NCI-H82 (cell line): ENCODE data around the gene SGMS1.
"Not testable (repeated sequence)": the region's sequence is repeated elsewhere in the genome, so short reads cannot be mapped to it uniquely, and the experiment has no call there.

Source experiments
- DNase-seq: peaks from one replicate; lab custom pipeline; 2025; lab: John Stamatoyannopoulos, UW

The SGMS1 gene

GRCh38 chr10:50369931-50370330 is 253.8 kb downstream of the SGMS1 start:
- no peak for DNase-seq

DNA sequence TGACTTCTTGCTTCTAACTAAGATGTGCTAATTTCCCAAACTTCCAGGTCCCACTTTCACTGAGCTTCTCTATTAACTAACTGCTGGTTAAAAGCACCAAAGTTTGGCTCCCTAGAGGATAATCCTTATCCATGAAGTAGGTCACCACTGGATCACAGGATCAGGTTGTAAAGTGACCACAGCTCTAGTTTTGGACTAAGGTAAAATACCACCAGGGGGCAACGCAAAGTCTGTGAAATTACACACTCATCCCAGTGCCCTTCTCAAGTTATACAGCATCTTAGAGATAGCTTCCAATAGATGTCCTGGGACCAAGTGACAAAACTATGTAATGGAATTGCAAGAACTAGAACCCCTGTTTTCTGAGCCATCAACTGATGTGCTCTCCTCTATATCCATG is 256.0 kb downstream of the SGMS1 start:
- peak; percentile 58 for DNase-seq

DNA sequence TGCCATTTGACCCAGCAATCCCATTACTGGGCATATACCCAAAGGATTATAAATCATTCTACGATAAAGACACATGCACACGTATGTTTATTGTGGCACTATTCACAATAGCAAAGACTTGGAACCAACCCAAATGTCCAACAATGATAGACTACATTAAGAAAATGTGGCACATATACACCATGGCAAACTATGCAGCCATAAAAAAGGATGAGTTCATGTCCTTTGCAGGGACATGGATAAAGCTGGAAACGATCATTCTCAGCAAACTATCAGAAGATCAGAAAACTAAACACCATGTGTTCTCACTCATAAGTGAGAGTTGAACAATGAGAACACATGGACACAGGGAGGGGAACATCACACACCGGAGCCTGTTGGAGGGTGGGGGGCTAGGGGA is 257.3 kb downstream of the SGMS1 start:
- DNase-seq, result not testable (repeated sequence)

GRCh38 chr10:50364730-50365129 is 259.0 kb downstream of the SGMS1 start:
- DNase-seq, result not testable (repeated sequence)

GRCh38 chr10:50362547-50363125 is 261.1 kb downstream of the SGMS1 start:
- no peak for DNase-seq

GRCh38 chr10:50361946-50362345 is 261.8 kb downstream of the SGMS1 start:
- DNase-seq, result no peak

DNA sequence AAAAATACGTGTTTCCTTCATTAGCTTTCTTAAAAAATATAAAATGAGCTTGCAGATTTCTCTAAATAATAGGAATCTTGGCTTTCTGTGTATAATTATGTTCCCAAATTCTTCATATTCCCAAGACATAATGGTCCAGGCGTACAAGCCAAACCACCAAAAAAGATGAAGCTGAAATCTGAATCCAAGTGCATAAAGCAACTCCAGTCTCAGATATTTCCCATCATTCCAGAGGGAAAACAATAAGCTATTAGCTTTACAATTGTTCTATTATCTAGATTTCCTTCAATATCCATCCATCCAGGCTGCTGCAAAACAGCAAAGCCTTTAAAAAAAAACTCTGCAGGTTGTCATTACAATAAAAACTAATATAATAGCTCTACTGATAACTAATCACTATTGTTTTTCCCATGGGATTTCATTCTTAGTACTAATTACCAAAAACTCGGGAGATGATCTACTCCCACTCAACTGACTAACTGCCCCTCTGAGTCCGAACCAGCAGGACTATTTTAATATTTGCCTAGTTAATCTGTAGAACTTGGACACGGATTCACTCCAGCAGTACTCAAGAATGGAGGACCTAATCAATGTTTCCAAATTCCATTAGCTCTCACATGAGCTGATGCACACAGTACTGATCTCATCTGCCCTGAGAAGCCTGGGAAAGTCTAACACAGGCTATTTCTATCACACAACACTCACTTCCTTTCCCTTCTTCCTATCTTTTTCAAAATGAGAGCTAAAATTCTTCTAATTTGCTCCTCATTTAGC is 263.5 kb downstream of the SGMS1 start:
- peak; percentile 32 for DNase-seq

DNA sequence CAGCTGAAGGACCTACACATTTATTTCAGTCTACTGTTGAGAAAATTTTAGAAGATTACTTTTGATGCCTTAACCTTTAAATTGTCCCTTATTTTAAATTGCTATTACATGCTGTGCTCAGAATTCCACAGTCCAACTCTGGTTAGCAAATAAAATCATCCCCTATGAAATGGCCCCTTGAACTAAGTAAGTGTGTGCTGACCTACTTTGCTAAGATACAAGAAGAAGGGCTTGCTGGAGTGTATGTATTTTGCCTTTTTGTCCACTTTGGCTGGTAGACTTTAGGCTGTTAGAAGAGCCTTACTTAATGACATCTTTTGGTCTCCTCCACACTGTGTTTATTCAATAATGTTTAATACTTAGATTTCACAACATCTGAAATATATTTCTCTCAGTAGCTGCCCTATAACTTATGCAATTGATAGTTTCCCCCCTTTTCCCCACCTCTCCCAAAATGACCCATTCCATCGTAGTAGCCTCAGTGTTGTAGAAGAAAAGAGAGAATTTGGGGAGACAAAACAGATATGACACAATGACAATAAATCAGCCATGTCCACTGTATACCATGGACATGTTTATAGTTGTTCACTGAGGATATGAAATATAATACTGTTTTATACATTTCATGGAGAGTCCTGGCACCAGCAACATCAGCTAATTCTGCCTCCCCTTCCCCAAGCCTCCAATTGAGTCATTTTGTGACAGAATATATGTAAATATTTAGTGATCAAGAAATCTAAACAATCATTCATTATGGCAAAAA is 264.6 kb downstream of the SGMS1 start:
- DNase-seq, result no peak

DNA sequence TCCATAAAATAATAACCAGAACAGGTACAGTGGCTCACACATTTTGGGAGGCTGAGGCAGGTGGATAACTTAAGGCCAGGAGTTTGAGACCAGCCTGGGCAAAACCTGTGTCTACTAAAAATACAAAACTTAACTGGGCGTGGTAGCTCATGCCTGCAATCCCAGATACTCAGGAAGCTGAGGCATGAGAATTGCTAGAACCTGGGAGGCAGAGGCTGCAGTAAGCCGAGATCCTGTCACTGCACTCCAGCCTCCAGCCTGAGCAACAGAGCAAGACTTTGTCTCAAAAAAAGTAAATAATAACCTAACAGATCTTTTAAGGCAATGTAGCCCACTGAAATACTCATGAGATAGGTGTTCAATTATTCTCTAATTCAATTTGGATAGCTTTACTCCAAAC is 265.3 kb downstream of the SGMS1 start:
- no peak for DNase-seq

- DNase-seq, result not testable (repeated sequence)
These were observed 267.3 kb downstream of the SGMS1 start for GRCh38 chr10:50356481-50356832.

DNA sequence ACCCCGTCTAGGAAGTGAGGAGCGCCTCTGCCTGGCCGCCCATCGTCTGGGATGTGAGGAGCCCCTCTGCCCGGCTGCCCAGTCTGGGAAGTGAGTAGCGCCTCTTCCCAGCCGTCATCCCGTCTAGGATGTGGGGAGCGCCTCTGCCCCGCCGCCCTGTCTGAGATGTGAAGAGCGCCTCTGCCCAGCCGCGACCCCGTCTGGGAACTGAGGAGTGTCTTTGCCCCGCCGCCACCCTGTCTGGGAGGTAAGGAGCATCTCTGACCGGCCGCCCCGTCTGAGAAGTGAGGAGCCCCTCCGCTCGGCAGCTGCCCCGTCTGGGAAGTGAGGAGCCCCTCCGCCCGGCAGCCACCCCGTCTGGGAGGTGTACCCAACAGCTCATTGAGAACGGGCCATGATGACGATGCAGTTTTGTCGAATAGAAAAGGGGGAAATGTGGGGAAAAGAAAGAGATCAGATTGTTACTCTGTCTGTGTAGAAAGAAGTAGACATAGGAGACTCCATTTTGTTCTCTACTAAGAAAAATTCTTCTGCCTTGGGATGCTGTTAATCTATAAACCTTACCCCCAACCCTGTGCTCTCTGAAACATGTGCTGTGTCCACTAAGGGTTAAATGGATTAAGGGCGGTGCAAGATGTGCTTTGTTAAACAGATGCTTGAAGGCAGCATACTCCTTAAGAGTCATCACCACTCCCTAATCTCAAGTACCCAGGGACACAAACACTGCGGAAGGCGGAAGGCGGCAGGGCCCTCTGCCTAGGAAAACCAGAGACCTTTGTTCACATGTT is 267.9 kb downstream of the SGMS1 start:
- not testable (repeated sequence) for DNase-seq

GRCh38 chr10:50351483-50352146 is 272.1 kb downstream of the SGMS1 start:
- DNase-seq, result no peak

DNA sequence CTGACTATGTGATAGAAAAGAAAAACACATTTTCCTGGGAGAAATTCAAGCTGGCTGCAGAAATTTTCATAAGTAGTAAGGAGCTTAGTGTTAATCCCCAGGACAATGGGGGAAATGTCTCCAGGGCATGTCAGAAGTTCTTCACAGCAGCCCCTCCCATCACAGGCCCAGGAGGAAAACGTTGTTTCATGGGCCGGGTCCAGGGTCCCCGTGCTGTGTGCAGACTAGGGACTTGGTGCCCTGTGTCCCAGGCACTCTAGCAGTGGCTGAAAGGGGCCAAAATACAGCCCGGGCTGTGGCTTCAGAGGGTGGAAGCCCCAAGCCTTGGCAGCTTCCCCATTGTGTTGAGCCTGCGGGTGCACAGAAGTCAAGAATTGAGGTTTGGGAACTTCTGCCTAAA is 273.4 kb downstream of the SGMS1 start:
- no peak for DNase-seq

- no peak for DNase-seq
These were observed 274.2 kb downstream of the SGMS1 start for GRCh38 chr10:50349554-50349953.

- DNase-seq, result no peak
These were observed 276.4 kb downstream of the SGMS1 start for GRCh38 chr10:50347394-50347802.

DNA sequence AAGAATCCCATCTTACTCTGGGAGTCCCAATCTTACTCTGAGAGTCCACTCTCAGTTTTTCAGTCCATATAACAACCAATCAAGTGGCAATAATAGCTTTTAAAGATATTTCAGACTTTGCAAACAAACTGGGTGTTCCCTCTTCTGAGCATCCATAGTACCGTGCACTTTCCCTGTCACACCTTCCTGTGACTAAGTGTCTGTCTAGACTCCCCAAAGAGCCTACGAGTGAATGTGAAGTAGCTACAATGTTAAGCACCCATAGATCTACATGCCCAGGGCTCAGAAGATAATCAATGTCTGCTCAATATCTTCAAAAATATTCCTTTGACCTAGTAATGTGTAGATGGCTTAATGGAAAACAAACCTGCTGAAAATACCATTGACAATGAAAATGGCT is 276.8 kb downstream of the SGMS1 start:
- DNase-seq, result no peak

DNA sequence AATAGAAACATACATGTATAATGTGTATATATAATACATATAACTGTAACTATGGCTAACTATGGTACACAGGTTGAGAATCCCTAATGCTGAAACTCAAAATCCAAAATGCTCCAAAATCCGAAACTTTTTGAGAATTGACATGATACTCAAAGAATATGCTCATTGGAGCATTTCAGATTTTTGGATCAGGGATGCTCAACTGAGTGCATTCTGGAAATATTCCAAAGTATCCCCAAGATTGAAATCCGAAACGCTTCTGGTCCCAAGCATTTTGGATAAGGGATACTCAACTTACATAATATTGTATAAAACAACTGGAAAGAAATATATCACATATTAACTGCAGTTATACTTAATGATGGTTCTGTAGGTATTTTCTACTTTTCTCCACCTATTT is 278.2 kb downstream of the SGMS1 start:
- DNase-seq, result no peak

GRCh38 chr10:50343702-50344331 is 279.9 kb downstream of the SGMS1 start:
- DNase-seq, result no peak

- no peak for DNase-seq
These were observed 281.8 kb downstream of the SGMS1 start for GRCh38 chr10:50341987-50342386.

- no peak for DNase-seq
These were observed 287.6 kb downstream of the SGMS1 start for GRCh38 chr10:50336140-50336539.

- peak; percentile 2 for DNase-seq
These were observed 288.4 kb downstream of the SGMS1 start for GRCh38 chr10:50335397-50335796.
